ENCODE measurements around the gene ANTXRL. TPM values are rescaled to one million over a fixed set of nuclear protein-coding genes. Genes with fewer than 3 reads are reported as not detected.
A peak's percentile ranks its signal among the peaks of the same experiment; 100 is the strongest.
"Not testable (repeated sequence)": the region's sequence is repeated elsewhere in the genome, so short reads cannot be mapped to it uniquely, and the experiment has no call there.

The ANTXRL gene
- total and polyA plus RNA-seq, 2 donors: 0.39 to 0.57 TPM

DNA sequence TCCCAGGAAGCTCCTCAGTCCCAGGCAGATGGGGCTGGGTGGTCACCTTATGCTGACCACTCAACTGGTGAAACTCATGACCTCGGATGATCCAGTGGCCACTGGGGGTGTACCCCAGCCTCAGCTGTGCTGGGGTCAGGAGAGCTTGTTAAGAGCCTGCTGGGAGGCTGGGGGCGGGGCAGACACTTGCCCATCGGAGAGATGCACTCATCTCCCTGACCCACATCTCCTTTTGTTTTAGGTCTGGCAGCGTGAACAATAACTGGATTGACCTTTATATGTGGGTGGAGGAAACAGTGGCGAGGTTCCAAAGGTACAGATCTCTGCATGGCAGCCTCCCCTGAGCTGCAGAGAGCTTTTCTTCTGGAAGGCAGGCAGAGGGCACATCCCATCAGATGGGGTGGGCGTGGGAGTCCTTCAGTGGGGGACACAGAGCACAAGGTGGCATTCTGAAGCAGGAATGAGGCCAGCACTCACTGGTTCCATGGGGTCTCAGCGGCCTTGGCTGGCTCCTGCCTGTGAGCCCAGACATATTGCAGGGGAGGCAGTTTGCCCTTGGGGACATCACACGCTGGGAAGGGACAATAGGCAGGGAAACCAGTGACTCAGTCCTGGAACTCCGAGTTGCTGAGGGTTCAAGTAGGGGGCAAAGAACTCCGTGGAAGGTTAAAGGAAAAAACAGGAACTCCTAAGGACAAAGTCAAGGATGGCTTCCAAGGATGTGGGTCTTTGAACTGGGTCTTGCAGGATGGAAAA is 5.2 kb downstream of the ANTXRL start:
- peaks cover 7 to 23% of the 10 kb centered on the region in 2 donors for H3K4me1 ChIP-seq (ENCODE audit: control insufficient read depth in 2 of 2, insufficient read depth in 2 of 2, low read length in 2 of 2)

DNA sequence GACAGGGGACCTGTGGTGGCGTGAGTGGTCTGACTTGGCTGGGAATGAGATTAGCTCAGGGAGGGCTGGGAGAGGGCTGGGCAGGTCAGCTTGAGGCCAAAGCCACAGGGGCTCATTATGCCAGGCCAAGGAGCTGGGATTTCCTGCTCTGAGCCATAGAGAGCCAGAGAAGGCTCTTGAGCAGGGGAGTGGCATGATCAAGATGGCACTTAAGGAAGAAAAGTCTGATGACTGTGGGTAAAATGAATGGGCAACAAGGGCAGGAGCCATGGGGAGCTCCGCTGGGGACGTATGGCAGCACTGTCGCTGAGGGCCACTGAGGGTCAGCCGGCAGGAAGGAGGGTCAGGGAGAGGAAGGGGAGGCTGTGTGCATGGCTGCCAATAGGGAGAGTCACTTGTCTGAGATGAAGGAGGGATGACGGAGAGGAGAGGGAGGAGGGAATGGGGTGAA is 5.8 kb downstream of the ANTXRL start:
- no peaks in the 10 kb centered on the region for H3K36me3 ChIP-seq (ENCODE audit: control insufficient read depth in 2 of 2, insufficient read depth in 2 of 2, low read length in 1 of 2)
- H3K4me1 ChIP-seq (ENCODE audit: control insufficient read depth in 2 of 2, insufficient read depth in 2 of 2, low read length in 2 of 2): peaks cover 7 to 29% of the 10 kb centered on the region in 2 donors
- no peaks in the 10 kb centered on the region for H3K9me3 ChIP-seq (ENCODE audit: control insufficient read depth in 2 of 2, insufficient read depth in 1 of 2, low read length in 1 of 2)
- WGBS: 84% methylated on average over 6 of the region's 6 CpGs
- H3K4me3 ChIP-seq (ENCODE audit: low read length in 2 of 2): no peak overlapping the region
- DNase-seq (ENCODE audit: low read depth in 6 of 9, low spot score in 9 of 9): no peak
- H3K27me3 ChIP-seq (ENCODE audit: control insufficient read depth in 2 of 2, insufficient read depth in 1 of 2, low read length in 1 of 2): no peaks in the 10 kb centered on the region
- no peak overlapping the region for H3K27ac ChIP-seq (ENCODE audit: low read depth in 1 of 2, low read length in 1 of 2)

More for the DNA sequence above, 5.2 kb downstream of the ANTXRL start:
- no peaks in the 10 kb centered on the region for H3K36me3 ChIP-seq (ENCODE audit: control insufficient read depth in 2 of 2, insufficient read depth in 2 of 2, low read length in 1 of 2)
- WGBS: 87% methylated on average over 10 of the region's 10 CpGs
- no peak overlapping the region for H3K4me3 ChIP-seq (ENCODE audit: low read length in 2 of 2)
- H3K27ac ChIP-seq (ENCODE audit: low read depth in 1 of 2, low read length in 1 of 2): no peak overlapping the region
- DNase-seq (ENCODE audit: low read depth in 6 of 9, low spot score in 9 of 9): no peak
- H3K9me3 ChIP-seq (ENCODE audit: control insufficient read depth in 2 of 2, insufficient read depth in 1 of 2, low read length in 1 of 2): no peaks in the 10 kb centered on the region
- no peaks in the 10 kb centered on the region for H3K27me3 ChIP-seq (ENCODE audit: control insufficient read depth in 2 of 2, insufficient read depth in 1 of 2, low read length in 1 of 2)

DNA sequence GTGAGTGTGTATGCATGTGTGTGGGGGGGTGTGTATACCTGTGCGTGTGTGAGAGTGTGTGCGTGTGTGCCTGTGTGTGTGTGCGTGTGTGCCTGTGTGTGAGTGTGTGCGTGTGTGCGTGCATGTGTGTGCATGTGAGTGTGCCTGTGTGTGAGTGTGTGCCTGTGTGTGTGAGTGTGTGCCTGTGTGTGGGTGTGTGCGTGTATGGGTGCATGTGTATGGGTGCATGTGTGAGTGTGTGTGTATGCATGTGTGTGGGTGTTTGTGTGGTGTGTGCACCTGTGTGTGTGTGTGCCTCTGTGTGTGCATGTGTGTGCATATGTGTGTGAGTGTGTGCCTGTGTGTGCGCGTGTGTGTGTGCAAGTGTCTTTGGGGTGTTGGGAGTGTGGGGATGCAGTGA is 6.4 kb downstream of the ANTXRL start:
- H3K4me1 ChIP-seq (ENCODE audit: control insufficient read depth in 2 of 2, insufficient read depth in 2 of 2, low read length in 2 of 2): peaks cover 9 to 35% of the 10 kb centered on the region in 2 donors
- H3K36me3 ChIP-seq (ENCODE audit: control insufficient read depth in 2 of 2, insufficient read depth in 2 of 2, low read length in 1 of 2): no peaks in the 10 kb centered on the region
- H3K27ac ChIP-seq (ENCODE audit: low read depth in 1 of 2, low read length in 1 of 2): no peak overlapping the region
- H3K4me3 ChIP-seq (ENCODE audit: low read length in 2 of 2): no peak overlapping the region
- DNase-seq (ENCODE audit: low read depth in 6 of 9, low spot score in 9 of 9): no peak
- H3K27me3 ChIP-seq (ENCODE audit: control insufficient read depth in 2 of 2, insufficient read depth in 1 of 2, low read length in 1 of 2): no peaks in the 10 kb centered on the region
- no peaks in the 10 kb centered on the region for H3K9me3 ChIP-seq (ENCODE audit: control insufficient read depth in 2 of 2, insufficient read depth in 1 of 2, low read length in 1 of 2)
- 89% methylated on average over 8 of the region's 8 CpGs for WGBS

DNA sequence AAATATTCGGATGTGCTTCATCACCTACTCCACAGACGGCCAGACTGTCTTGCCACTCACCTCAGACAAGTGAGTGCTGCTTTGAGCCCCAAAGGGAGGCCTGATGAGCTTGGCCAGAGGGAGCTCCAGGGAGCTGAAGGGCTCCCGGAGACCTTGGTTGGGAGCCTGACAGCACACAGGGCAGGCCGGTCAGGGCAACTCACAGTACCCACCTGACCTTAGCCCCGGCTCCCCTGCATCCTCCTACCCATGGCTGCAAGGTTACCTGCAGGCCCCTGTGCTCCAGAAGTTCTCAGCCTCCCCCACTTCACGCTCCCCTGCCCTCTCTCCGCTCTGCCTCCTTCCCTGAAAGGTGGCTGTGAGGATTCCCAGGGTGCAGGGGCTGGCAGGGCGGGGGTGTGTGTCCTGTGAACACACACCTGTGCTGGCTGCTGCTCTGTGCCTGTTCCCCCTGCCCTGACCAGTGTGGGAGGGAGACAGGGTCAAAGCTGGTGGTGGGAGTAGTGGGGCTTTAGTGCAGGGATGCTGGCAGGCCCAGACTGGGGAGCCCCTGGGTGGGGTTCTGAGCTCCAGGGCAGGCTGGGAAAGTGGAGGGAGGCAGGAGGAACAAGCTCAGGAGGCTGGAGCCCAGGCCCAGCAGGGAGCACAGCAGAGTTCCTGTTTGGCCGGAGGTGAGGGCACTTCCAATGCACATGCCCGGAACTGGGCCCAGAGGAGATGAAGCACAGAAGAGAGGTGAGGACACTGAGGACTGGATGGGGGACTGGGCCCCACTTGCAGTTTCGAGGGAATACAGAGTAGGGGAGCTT is 7.2 kb downstream of the ANTXRL start:
- 97% methylated on average over 11 of the region's 11 CpGs for WGBS
- no peak overlapping the region for H3K27ac ChIP-seq (ENCODE audit: low read depth in 1 of 2, low read length in 1 of 2)
- H3K4me1 ChIP-seq (ENCODE audit: control insufficient read depth in 2 of 2, insufficient read depth in 2 of 2, low read length in 2 of 2): peaks cover 12 to 44% of the 10 kb centered on the region in 2 donors
- H3K9me3 ChIP-seq (ENCODE audit: control insufficient read depth in 2 of 2, insufficient read depth in 1 of 2, low read length in 1 of 2): no peaks in the 10 kb centered on the region
- no peak for DNase-seq (ENCODE audit: low read depth in 6 of 9, low spot score in 9 of 9)
- no peaks in the 10 kb centered on the region for H3K36me3 ChIP-seq (ENCODE audit: control insufficient read depth in 2 of 2, insufficient read depth in 2 of 2, low read length in 1 of 2)
- no peak overlapping the region for H3K4me3 ChIP-seq (ENCODE audit: low read length in 2 of 2)
- no peaks in the 10 kb centered on the region for H3K27me3 ChIP-seq (ENCODE audit: control insufficient read depth in 2 of 2, insufficient read depth in 1 of 2, low read length in 1 of 2)

DNA sequence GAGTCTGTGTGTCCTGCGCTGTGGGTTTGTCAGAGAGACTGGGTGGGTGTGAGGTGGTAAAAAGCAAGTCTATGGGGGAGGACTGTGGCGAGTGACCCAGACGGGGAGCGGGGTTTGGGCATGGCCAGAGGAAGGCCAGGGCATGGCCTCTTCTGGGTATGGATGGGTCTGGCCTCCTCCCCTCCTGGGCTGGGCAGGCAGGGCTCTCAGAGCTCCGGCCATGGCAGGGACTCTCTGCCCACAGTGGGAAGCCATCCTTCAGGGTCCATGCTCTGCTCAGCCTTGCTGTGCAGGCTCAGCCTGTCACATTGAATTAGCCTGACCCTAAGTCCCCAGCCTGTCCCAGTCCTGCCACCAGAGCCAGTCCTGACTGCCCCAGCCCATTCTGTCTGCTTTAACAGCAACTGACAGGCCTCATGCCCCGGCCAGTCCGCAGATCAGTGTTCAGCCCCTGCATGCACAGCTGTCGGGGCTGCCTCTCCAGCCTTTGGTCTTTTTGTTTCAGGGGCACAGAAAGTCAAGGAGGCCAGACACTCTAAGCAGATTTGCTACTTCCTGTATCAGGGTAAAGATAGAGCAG is 7.9 kb downstream of the ANTXRL start:
- 92% methylated on average over 8 of the region's 8 CpGs for WGBS
- Histone ChIP-seq H3K36me3 (ENCODE audit: control insufficient read depth in 2 of 2, insufficient read depth in 2 of 2, low read length in 1 of 2) (no peaks in the 10 kb centered on the region), H3K4me1 (ENCODE audit: control insufficient read depth in 2 of 2, insufficient read depth in 2 of 2, low read length in 2 of 2) (peaks cover 19 to 50% of the 10 kb centered on the region in 2 donors), H3K9me3 (ENCODE audit: control insufficient read depth in 2 of 2, insufficient read depth in 1 of 2, low read length in 1 of 2) (no peaks in the 10 kb centered on the region), H3K27me3 (ENCODE audit: control insufficient read depth in 2 of 2, insufficient read depth in 1 of 2, low read length in 1 of 2) (no peaks in the 10 kb centered on the region), H3K27ac (ENCODE audit: low read depth in 1 of 2, low read length in 1 of 2) (no peak overlapping the region), H3K4me3 (ENCODE audit: low read length in 2 of 2) (no peak overlapping the region)
- no peak for DNase-seq (ENCODE audit: low read depth in 6 of 9, low spot score in 9 of 9)

DNA sequence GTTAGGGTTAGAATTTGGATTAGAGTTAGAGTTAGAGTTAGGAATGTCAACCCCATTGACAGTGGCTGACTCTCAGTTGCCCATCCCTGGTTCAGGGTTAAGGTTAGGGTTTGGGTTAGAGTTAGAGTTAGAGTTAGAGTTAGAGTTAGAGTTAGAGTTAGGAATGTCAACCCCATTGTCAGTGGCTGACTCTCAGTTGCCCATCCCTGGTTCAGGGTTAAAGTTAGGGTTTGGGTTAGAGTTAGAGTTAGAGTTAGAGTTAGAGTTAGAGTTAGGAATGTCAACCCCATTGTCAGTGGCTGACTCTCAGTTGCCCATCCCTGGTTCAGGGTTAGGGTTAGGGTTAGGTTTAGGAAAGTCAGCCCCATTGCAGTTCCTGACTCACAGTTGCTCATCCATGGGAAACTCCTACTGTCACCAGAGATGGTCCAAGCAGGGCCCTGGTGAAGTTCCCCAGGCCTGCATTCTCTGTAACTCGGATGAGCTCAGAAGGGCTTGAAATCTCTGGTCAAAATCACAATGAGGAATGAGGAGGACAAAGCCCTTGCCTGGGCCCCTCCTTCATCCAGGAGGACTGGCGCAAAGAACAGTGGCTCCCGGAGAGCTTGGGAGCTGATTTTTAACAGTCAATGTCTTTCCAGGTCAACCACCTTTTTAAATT is 8.7 kb downstream of the ANTXRL start:
- not testable (repeated sequence) for H3K9me3 ChIP-seq (ENCODE audit: control insufficient read depth in 2 of 2, insufficient read depth in 1 of 2, low read length in 1 of 2); H3K27me3 ChIP-seq (ENCODE audit: control insufficient read depth in 2 of 2, insufficient read depth in 1 of 2, low read length in 1 of 2); H3K36me3 ChIP-seq (ENCODE audit: control insufficient read depth in 2 of 2, insufficient read depth in 2 of 2, low read length in 1 of 2); DNase-seq (ENCODE audit: low read depth in 6 of 9, low spot score in 9 of 9); H3K4me3 ChIP-seq (ENCODE audit: low read length in 2 of 2); H3K27ac ChIP-seq (ENCODE audit: low read depth in 1 of 2, low read length in 1 of 2)
- WGBS: 78% methylated on average over 3 of the region's 3 CpGs
- H3K4me1 ChIP-seq (ENCODE audit: control insufficient read depth in 2 of 2, insufficient read depth in 2 of 2, low read length in 2 of 2): peaks cover 26 to 58% of the 10 kb centered on the region in 2 donors

DNA sequence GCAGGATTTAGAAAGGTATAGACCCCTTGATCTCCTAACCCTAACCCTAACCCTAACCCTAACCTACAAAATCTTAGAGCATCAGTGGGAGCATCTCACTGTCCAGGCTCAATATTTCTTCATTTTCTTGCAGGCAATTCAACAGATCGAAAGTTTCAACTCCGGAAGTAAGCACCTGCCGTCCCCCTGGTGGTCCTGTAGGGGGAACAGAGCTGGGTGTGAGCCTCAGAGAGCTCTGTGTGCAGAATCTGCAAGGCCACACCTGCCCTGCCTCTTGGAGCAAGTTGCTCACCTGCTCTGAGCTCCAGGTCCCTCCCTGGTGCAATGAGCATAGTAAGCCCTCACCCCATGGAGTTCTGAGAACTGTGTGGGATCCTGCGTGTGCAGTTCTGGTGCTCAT is 9.3 kb downstream of the ANTXRL start:
- H3K27me3 ChIP-seq (ENCODE audit: control insufficient read depth in 2 of 2, insufficient read depth in 1 of 2, low read length in 1 of 2); H3K4me3 ChIP-seq (ENCODE audit: low read length in 2 of 2); H3K27ac ChIP-seq (ENCODE audit: low read depth in 1 of 2, low read length in 1 of 2); DNase-seq (ENCODE audit: low read depth in 6 of 9, low spot score in 9 of 9); H3K36me3 ChIP-seq (ENCODE audit: control insufficient read depth in 2 of 2, insufficient read depth in 2 of 2, low read length in 1 of 2); H3K9me3 ChIP-seq (ENCODE audit: control insufficient read depth in 2 of 2, insufficient read depth in 1 of 2, low read length in 1 of 2): not testable (repeated sequence)
- WGBS: 57% methylated on average over 4 of the region's 4 CpGs
- peaks cover 31 to 64% of the 10 kb centered on the region in 2 donors for H3K4me1 ChIP-seq (ENCODE audit: control insufficient read depth in 2 of 2, insufficient read depth in 2 of 2, low read length in 2 of 2)

DNA sequence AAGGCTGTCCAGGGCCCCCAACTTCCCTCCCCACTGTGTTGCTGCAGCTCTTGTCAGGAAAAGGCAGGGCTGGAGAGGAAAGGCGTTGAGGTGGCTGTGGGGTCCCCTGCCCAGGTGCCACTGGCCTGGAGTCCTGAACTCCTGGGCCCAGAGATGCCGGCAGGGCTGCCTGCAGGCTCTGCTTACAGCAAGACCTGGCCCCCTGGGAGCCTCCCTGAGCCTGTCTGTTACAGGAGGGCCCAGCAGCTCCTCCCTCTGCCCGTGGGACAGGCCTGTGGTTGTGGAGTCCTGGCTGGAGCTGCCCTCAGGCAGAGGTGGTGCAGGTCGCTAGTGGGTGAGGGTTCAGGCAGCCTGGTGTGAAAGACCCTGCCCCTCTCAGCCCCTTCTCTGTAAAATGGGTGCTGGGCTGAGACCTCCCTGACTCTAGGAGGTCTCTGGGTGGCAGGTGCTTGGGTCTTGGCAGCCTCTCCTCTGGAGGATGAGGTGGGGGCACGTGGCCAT is 9.9 kb downstream of the ANTXRL start:
- H3K27ac ChIP-seq (ENCODE audit: low read depth in 1 of 2, low read length in 1 of 2): peak overlapping the region in 1 of 2 donors; percentile 32
- H3K9me3 ChIP-seq (ENCODE audit: control insufficient read depth in 2 of 2, insufficient read depth in 1 of 2, low read length in 1 of 2): no peaks in the 10 kb centered on the region
- no peaks in the 10 kb centered on the region for H3K27me3 ChIP-seq (ENCODE audit: control insufficient read depth in 2 of 2, insufficient read depth in 1 of 2, low read length in 1 of 2)
- H3K36me3 ChIP-seq (ENCODE audit: control insufficient read depth in 2 of 2, insufficient read depth in 2 of 2, low read length in 1 of 2): no peaks in the 10 kb centered on the region
- 58% methylated on average over 5 of the region's 5 CpGs for WGBS
- no peak overlapping the region for H3K4me3 ChIP-seq (ENCODE audit: low read length in 2 of 2)
- H3K4me1 ChIP-seq (ENCODE audit: control insufficient read depth in 2 of 2, insufficient read depth in 2 of 2, low read length in 2 of 2): peaks cover 36 to 70% of the 10 kb centered on the region in 2 donors
- no peak for DNase-seq (ENCODE audit: low read depth in 6 of 9, low spot score in 9 of 9)
